Measurements from ENCODE around the gene TRAPPC10. TPM values are rescaled to one million over a fixed set of nuclear protein-coding genes. Genes with fewer than 3 reads are reported as not detected.

Gene TRAPPC10
- polyA plus RNA-seq, 1 of the 3 experiments (the other 2 are of a cell fraction) = 17.5 TPM

GRCh38 chr21:44066116-44066515 is 54.0 kb downstream of the TRAPPC10 start (continued):
- no peak for TF ChIP-seq CHD2 (IDR thresholded peaks at IDR 0.05; ENCODE audit: low read length, partially characterized antibody)

GRCh38 chr21:44067011-44067839 is 55.1 kb downstream of the TRAPPC10 start:
- DNase-seq = no peak
- no peaks in the 10 kb centered on the region for H3K27me3 ChIP-seq (ENCODE audit: insufficient read depth)
- no peaks in the 10 kb centered on the region for H3K9me2 ChIP-seq
- H3K4me2 ChIP-seq = no peak overlapping the region
- CTCF ChIA-PET = no interaction called here
- H3K36me3 ChIP-seq (replicated peaks in 1 of 2; ENCODE audit: control insufficient read depth in 1 of 2, insufficient read depth in 2 of 2, low read length in 1 of 2) = peaks cover 28 to 61% of the 10 kb centered on the region in 2 experiments
- no peak overlapping the region for H2AFZ ChIP-seq (ENCODE audit: low read depth)
- H3K79me2 ChIP-seq (ENCODE audit: insufficient read depth) = peaks cover 61% of the 10 kb centered on the region
- H3K9me3 ChIP-seq = no peaks in the 10 kb centered on the region
- no peaks in the 10 kb centered on the region; a peak in 1 of 4 replicates for H3K4me1 ChIP-seq (ENCODE audit: control insufficient read depth in 1 of 2, insufficient read depth in 2 of 2, low read depth in 1 of 2, low read length in 1 of 2)
- WGBS (ENCODE audit: low lambda C conversion rate) = 92% methylated on average over 15 of the region's 15 CpGs
- POLR2A ChIA-PET = no interaction called here
- peaks cover 8% of the 10 kb centered on the region for H4K20me1 ChIP-seq (ENCODE audit: insufficient read depth)
- TF ChIP-seq YY1 (IDR thresholded peaks at IDR 0.05; ENCODE audit: low read depth) = no peak
- no peak for TF ChIP-seq REST (IDR thresholded peaks at IDR 0.05; ENCODE audit: low read depth, low read length)
- TF ChIP-seq ELF1 (IDR thresholded peaks at IDR 0.05) = no peak
- TF ChIP-seq RAD21 (IDR thresholded peaks at IDR 0.05; ENCODE audit: low read length) = no peak
- no peak for TF ChIP-seq NRF1 (IDR thresholded peaks at IDR 0.05; ENCODE audit: low read depth, low read length)
- no peak for TF ChIP-seq RFX5 (IDR thresholded peaks at IDR 0.05; ENCODE audit: low read length)
- TF ChIP-seq SIN3A (IDR thresholded peaks at IDR 0.05; ENCODE audit: borderline replicate concordance, low read depth, low read length) = no peak
- TF ChIP-seq TEAD4 (IDR thresholded peaks at IDR 0.05; ENCODE audit: borderline replicate concordance, insufficient read depth) = no peak
- TF ChIP-seq SMC3 (IDR thresholded peaks at IDR 0.05; ENCODE audit: low read depth, low read length) = no peak
- H3K4me3 ChIP-seq (ENCODE audit: low read depth in 2 of 2, low read length in 1 of 2) = no peak overlapping the region
- no peaks in the 10 kb centered on the region for H3F3A ChIP-seq (replicated peaks; ENCODE audit: insufficient read depth)
- no peak overlapping the region for H3K27ac ChIP-seq (ENCODE audit: low read depth in 2 of 2, low read length in 1 of 2)
- no peak overlapping the region for H3K9ac ChIP-seq

GRCh38 chr21:44070391-44070790 is 58.3 kb downstream of the TRAPPC10 start:
- peaks cover 3% of the 10 kb centered on the region for H3F3A ChIP-seq (replicated peaks; ENCODE audit: insufficient read depth)
- no peaks in the 10 kb centered on the region for H3K9me2 ChIP-seq
- H4K20me1 ChIP-seq (ENCODE audit: insufficient read depth) = peaks cover 8% of the 10 kb centered on the region
- no peak overlapping the region for H3K4me2 ChIP-seq
- H3K27ac ChIP-seq (ENCODE audit: low read depth in 2 of 2, low read length in 1 of 2) = no peak overlapping the region
- no peak for TF ChIP-seq REST (IDR thresholded peaks at IDR 0.05; ENCODE audit: low read depth, low read length)
- no peak for TF ChIP-seq EZH2phosphoT487 (IDR thresholded peaks at IDR 0.05; ENCODE audit: borderline replicate concordance, low read depth)
- no peak for TF ChIP-seq YY1 (IDR thresholded peaks at IDR 0.05; ENCODE audit: low read depth)
- no peak for TF ChIP-seq RXRA (IDR thresholded peaks at IDR 0.05; ENCODE audit: borderline replicate concordance, low read depth)
- no peak overlapping the region for H2AFZ ChIP-seq (ENCODE audit: low read depth)
- DNase-seq = no peak
- H3K27me3 ChIP-seq (ENCODE audit: insufficient read depth) = no peaks in the 10 kb centered on the region
- H3K4me1 ChIP-seq (ENCODE audit: control insufficient read depth in 1 of 2, insufficient read depth in 2 of 2, low read depth in 1 of 2, low read length in 1 of 2) = no peaks in the 10 kb centered on the region; a peak in 1 of 4 replicates
- peaks cover 14 to 57% of the 10 kb centered on the region in 2 experiments for H3K36me3 ChIP-seq (replicated peaks in 1 of 2; ENCODE audit: control insufficient read depth in 1 of 2, insufficient read depth in 2 of 2, low read length in 1 of 2)
- peaks cover 62% of the 10 kb centered on the region for H3K79me2 ChIP-seq (ENCODE audit: insufficient read depth)
- H3K9me3 ChIP-seq = no peaks in the 10 kb centered on the region
- 100% methylated on average over 5 of the region's 7 CpGs for WGBS (ENCODE audit: low lambda C conversion rate)
- H3K9ac ChIP-seq = no peak overlapping the region
- ChIA-PET CTCF (interaction anchor here (1.0 to 2.1 kb wide), 2 partner anchors 13 to 260 kb away, joined by 3 to 5 read pairs; no protein-coding TSS in a partner anchor), POLR2A (interaction anchor here (0.6 kb wide), 1 partner anchor 15 kb away, joined by 3 read pairs; no protein-coding TSS in a partner anchor)
- H3K4me3 ChIP-seq (ENCODE audit: low read depth in 2 of 2, low read length in 1 of 2) = no peak overlapping the region
